ENCODE data around the gene NTRK3.

DNA sequence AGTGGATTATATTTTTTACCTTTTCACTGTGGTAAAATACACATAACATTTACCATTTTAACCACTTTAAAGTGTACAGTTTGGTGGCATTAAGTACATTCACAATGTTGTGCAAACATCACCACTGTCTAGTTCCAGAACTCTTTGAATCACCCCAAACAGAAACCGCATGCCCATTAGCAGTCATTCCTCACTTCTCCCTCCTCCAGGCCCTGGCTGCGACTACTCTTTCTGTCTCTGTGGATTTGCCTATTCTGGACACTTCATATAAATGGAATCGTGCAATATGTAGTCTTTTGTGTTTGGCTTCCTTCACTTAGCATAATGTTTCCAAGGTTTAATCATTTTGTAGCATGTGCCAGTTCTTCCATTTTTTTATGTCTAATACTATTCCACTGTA, 409.8 kb downstream of the NTRK3 start:
- no peak for TF ChIP-seq CTCF (IDR thresholded peaks at IDR 0.05)
- no peak for TF ChIP-seq POLR2A (IDR thresholded peaks at IDR 0.05)
- TF ChIP-seq EP300 (IDR thresholded peaks at IDR 0.05): no peak

All from upper lobe of left lung (tissue), 4 donors.